Measurements from ENCODE around the gene IMPA2.
A peak's percentile ranks its signal among the peaks of the same experiment; 100 is the strongest.
"Not testable (repeated sequence)": the region's sequence is repeated elsewhere in the genome, so short reads cannot be mapped to it uniquely, and the experiment has no call there.

IMPA2 gene

DNA sequence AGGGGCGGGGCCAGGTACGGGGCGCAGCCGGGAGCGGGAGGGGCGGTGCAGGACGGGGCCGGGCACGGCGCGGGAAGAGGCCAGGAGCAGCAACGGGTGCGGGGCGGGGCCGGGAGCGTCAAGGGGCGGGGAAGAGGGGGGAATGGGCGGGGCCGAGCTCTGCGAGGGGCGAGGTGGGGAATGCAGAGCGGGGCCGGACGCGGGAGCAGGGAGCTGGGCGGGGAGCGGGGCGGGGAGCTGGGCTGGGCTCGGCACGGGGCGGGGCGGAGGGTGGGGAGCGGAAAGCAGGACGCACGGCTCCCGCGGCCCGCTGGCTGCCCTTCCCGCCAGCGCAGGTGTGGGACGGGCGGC, at the start of gene IMPA2:
Gene IMPA2, plus strand, starts transcription at position 316 of the 351 bp plus-strand sequence. CDS start 163 bp downstream, outside the sequence.
- peak; percentile 97 for DNase-seq

DNA sequence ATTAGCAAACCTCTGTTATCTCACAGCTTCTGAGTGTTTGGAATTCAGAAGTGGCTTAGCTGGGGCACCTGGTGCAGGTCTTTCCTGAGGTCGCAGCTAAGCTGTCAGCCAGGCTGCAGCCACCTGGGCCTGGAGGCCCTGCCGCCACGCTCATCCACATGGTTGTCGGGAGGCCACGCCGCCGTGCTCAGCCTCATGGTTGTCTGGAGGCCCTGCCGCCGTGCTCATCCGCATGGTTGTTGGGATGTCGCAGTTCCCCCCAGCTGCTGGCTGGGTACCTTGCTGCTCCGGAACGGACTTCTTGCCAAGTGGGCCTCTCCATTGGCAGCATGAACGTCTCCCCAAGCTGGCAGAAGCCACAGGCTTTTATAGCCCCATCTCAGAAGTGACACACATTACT, 48.9 kb upstream of the IMPA2 start:
- DNase-seq, result no peak

DNA sequence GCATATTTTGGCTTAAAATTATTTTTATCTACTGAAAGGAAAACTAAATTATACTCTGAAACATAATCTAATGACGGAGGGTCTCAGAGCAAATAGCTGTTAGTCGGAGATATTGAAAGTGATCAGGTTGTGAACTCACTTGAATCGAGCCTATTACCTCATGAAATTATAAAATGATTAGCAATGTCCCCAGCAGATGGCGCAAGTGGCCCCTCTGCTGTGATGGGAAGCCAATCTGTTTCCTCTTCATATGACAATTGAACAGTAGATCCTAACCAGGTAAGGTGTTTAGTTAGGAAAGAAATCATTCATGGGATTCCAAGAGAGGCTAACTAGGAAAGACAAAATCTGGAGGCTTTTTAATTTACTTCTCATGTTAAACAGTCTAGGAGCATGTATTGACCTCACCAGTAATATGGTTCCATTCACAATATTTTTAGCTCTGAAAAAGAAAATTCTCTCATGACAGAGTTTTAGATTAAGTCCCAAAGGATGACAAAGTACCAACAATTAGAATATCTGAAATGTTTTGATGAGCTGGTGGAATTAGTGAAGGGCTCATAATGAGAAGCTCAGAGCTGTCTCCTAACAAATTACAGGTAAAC, 43.3 kb upstream of the IMPA2 start:
- peak; percentile 73 for DNase-seq

DNA sequence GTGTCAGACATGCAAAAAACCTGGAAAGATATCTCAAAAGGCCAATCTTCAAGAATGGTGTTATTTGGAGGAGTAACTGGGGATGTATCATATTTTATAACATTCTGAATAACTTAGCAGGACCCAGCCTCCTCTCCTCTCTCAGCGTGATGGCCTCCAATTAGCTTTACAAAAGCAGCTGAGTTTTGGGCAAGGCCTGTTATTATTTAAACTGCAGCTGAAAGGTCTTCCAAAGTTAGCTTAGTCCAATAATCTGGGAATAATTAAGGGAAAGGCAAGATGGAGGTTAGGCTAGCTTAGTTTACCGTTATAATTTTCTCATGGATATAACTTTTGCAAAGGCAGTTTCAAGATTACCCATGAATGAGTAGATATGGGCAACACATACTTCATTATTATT, 40.4 kb upstream of the IMPA2 start:
- no peak for DNase-seq

DNA sequence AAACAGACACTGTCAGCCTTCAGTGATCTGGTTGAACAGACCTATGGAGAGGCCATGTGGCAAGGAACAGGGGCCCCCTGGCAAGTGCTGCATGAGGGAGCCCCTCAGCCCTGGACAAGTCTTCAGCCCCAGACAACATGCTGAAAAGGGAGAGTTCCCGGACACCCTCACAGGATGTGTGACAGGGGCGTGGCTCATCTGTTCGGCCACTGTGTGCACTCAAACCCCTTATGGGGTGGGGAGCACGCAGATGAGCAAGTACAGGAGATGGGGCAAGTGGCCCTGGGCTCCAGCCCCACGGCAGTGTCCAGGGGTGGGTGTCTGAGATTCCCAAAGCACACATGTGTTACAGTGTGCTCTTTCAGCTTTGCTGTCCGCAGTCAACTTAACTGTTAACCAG, 37.8 kb upstream of the IMPA2 start:
- DNase-seq, result no peak

DNA sequence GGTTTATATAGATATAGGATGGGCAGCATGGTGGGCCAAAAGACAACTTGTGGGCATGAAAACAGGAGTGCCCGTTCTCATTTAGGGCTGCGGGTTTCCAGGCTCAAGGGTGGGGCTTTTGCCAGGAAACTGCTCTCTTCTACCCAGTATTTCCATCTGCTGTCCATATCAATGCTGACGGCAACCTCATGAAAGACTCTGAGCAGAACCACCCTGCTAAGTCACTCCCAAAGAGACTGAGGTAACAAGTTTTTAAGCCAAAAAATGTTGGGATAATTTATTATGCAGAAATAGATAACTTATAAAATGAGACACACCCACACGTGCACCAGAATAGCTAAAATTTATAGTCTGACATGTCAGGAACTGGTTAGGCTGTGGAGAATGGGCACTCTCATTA, 37.1 kb upstream of the IMPA2 start:
- no peak for DNase-seq

DNA sequence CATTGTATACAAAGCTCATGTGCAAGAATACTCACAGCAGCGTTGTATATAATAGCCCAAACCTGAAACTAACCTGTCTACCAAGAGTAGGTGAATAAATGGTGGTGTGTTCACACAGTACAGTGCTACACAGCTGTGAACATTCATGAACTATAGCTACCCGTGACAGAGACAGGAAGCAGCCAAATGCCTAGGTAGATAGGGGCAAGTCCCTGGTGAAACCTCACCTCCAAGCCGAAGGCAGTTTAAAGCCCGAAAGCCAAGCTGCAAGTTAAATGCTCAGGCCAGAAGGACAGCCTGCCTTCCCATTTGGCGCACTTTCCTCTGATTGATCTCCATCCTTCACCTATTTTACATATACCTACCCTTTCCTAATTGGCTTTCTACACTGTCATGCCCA, 36.5 kb upstream of the IMPA2 start:
- DNase-seq, result no peak

DNA sequence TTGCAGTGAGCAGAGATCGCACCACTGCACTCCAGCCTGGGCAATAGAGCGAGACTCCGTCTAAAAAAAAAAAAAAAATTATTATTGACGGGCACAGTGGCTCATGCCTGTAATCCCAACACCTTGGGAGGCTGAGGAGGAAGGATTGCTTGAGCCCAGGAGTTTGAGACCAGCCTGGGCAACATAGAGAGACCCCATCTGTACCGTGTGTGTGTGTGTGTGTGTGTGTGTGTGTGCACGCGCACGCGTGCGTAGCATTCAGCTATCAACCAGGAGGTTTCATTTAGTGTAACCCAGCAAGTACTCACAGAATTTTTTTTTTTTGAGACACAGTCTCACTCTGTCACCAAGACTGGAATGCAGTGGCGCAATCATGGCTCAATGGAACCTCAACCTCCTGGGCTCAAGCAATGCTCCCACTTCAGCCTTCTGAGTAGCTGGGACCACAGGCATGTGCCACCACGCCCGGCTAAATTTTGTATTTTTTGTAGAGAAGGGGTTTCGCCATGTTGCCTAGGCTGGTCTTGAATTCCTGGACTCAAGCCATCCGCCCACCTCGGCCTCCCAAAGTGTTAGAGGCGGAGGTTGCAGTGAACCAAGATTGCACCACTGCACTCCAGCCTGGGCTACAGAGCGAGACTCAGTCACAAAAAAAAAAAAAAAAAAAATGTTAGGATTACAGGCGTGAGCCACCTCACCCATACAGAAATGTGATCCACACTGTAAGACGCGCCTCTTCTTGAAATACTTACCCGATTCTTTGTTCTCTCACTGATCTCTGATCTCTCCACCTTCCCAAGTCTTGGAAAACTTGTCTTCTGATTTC, 35.3 kb upstream of the IMPA2 start:
- DNase-seq, result not testable (repeated sequence)

DNA sequence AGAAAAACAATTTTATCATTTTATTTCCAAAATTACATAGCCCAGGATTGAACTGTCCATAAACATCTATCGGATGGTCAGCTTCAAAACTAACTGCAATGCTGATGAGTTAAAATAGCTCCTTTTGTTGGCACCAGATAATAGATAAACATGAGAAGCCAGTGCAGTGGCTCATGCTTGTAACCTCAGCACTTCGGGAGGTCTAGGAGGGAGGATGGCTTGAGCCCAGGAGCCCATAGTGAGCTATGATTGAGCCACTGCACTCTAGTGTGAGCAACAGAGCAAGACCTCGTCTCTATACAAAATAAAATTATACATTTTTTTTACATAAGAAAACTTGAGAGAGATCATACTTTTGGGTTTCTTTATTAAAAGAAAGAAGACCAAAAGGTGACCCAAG, 34.6 kb upstream of the IMPA2 start:
- DNase-seq, result no peak

DNA sequence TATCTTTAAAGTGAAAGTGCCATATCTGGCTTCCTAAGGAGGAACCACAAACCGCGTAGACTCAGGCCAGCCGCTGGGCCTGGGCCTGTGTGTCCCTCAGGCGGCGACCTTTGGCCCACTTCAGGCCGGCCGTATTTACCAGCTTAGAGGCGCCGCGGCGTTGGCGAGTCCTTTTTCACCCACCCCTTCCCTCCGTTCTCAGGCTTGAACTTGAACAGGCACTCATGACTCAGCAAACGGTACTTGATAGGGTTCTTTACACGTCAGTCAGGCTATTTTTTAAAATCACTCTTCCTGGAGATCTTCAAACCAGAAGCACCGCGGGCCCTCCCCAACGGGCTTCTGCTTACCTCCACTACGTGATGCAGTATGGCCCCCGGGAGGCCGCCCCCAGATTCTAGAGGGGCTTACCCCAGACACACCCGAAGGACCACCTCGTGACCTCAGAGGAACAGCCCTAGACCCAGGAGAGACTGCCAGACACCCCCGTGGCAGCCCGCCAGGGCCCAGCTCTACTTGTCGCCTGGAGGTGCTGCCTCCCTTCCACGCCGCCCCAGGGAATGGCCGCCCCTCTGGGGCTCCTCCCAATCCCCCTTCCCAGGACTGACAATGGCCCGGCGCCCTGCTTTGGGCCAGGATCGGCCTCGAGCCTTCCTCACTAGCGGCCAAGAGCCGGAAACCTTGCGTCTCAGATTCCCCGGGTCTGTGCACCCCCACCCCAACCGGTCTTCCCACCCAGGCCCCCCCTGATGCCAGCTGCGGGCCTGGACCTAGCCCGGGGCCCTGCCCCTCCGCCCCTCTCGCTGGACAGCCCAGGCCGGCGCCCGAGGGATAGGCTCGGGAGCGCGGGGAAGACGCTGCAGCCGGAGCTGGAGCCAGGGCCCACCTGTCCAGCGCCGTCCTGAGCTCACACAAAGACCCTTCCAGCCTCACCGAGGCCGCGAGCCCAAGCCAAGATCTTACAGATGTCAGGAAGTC, 33.8 kb upstream of the IMPA2 start:
- peak; percentile 91 for DNase-seq

DNA sequence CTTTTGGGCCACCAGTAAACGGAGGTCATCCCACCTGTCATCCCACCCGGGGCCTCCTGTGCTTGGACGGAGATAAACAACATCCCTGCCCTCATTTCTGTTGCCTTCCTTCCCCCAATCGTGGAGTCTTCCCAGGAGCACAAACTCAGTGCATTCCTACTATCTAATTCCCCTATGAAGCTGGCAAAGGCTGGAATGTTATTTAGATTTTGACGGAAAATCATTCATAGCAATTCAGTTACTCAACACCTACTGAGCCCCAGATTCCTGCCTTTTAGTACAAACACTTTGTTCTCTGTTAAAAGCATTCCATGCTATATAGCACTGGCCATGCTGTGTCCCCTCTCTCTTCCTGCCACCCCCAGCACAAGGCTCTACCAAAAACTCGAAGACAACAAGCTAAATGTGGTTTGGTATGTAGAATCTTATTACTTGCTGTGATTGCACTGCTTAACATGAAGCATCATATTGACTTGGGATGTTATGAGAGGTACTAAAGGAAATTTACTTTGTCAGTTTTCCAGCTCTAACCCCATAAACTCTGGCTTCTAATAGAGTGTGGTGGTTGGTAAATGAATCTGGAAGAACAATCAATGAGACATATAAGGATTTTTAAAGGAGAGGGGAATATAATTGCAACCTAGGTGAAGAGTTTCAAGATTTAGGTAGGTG, 32.3 kb upstream of the IMPA2 start:
- DNase-seq, result no peak

DNA sequence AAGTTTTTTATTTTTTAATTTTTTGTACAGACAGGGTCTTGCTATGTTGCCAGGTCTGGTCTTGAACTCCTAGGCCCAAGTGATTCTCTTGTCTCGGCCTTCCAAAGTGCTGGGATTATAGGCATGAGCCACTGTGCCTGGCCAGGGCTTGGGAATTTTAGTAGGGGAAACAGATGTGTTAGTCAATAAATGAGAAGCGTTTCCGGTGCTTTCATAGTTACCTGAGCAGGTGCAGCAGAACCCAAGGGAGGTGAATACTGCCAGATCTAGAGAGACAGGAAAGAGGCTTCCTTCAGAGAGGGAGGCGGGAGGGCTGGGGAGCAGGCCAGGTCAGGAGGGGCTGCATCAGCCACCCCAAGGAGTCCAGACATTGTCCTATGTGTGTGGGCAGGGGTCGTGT, 30.5 kb upstream of the IMPA2 start:
- no peak for DNase-seq

DNA sequence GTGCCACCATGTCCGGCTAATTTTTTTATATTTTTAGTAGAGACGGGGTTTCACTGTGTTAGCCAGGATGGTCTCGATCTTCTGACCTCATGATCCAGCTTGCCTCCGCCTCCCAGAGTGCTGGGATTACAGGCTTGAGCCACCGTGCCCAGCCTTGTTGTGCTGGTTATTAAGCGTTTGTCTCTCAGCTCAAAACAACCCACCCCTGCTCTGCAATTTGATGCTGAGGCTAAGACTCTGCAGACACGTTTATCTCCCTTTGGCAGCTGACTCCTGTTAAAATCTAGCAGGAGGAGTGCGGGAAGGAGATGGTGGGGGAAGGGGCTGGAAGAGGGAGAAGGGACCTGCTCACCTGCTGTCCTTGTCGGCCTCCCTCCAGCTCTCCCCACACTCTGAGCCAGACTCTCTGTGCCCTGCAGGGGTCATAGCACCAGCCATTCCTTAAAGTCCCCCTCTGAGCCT, 29.9 kb upstream of the IMPA2 start:
- no peak for DNase-seq

DNA sequence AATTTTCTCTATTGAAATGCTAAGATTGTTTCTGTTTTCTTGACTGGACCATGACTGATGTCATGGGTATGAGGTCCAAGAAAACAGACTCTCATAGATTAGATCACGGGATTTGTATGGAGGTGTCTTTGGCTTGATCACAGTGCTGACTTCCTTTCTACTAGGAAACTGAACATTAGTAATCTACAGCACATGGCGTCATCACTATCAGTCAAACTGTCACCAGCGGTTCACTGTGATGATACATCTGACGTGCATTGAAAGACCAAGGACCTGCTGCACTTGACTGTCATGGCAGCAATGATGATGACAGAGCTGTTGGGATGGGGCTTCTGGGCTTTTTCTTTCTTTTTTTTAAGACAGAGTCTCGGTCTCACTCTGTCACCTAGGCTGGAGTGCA, 28.2 kb upstream of the IMPA2 start:
- DNase-seq, result no peak

DNA sequence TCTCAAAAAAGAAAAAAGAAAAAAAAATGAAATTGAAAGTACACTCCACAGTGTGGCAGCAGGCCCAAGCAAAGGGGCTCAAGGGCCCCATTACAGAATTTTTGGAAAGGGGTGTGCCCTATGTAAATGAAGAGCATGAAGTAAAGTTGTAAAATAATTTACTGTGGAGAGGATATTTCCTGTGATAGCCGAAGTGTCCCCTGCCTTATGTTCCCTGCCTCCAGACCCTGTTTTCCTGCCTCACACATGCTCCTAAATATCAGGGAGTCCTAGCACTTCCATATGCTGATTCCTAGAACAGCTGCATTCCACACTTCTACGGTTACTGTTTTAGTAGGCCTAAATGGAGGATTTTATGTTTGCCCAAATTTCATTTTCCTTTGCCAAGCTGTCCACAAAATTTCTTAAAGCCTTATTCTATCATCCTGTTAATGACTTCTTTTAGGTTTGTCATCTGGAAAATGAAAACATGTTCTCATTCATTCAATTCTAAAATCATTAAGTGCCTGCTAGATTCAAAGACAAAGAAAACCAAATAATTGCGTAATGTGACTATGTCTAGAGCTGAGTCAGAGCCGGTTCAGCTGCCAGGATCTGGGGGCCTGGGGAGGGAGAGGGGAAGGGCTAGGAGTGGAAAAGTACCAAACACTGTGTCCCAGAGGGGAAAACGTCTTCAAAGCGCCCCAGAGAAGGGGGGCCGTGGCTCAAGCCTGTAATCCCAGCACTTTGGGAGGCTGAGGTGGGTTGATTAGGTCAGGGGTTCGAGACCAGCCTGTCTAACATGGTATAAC, 25.9 kb upstream of the IMPA2 start:
- DNase-seq, result peak; percentile 85

DNA sequence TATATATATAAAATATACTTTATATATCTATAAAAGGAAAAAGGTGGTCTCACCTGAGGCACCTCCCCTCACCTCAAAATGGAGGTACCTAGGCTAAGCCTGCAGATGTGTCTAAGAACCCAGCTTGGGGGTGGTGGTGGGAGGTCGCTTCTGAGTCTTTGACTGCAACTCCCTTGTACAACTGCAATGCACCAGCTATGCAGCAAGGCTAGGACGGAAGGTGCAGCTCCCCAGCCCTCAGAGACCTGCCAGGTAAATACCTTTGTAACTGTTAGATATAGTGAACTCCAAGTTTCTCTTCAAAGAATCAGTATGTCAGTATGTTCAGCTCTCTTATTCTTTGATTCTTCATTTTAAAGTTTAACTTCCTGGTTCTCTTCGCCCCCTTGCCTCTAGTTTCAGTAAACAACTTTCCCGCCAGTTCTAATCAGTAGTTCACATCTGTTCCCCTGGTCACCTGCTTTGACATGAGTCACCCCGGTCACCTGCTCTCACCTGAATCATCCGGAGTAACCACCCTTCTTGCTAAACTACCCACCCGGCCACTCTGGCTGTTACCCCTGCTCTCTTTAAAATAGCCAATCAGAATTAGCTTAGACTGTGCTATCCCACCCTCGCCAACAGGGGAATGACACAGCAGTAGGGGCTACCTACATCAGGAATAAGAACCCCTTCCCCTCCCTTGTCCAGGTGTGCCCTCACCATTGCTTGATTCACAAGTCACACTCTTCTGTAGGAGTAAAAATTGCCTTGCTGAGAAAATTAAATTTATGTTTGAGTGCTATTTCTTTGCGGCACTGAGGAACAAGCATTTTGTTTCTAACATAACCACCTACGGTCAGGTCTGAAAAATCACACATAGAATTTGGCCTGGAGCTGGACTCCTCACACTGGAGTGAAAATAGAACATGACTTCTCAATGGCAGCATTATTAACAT, 24.7 kb upstream of the IMPA2 start:
- no peak for DNase-seq

DNA sequence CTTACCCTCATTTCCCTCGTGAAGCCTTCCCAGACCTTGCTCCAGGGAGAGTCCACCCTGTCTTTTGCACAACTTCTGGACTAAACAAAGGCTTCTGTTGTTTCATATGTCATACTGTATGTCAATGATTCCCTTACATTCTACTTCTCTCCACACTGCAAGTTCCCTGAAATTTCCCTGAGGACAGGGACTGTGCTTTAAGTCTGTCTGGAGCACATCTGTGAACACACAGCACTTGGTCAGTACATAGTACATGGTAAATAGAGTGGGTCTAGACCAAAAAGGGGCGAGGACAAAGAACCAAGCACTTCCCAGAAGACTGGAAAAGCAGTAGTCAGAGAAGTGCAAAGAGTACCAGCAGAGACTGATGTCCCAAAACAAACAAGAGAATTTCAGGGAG, 23.7 kb upstream of the IMPA2 start:
- DNase-seq, result no peak

DNA sequence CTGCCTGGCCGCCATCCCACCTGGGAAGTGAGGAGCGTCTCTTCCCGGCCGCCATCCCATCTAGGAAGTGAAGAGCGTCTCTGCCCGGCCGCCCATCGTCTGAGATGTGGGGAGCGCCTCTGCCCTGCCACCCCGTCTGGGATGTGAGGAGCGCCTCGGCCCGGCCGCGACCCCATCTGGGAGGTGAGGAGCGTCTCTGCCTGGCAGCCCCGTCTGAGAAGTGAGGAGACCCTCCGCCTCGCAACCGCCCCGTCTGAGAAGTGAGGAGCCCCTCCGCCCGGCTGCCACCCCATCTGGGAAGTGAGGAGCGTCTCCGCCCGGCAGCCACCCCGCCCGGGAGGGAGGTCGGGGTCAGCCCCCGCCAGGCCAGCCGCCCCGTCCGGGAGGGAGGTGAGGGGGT, 21.7 kb upstream of the IMPA2 start:
- DNase-seq, result not testable (repeated sequence)

DNA sequence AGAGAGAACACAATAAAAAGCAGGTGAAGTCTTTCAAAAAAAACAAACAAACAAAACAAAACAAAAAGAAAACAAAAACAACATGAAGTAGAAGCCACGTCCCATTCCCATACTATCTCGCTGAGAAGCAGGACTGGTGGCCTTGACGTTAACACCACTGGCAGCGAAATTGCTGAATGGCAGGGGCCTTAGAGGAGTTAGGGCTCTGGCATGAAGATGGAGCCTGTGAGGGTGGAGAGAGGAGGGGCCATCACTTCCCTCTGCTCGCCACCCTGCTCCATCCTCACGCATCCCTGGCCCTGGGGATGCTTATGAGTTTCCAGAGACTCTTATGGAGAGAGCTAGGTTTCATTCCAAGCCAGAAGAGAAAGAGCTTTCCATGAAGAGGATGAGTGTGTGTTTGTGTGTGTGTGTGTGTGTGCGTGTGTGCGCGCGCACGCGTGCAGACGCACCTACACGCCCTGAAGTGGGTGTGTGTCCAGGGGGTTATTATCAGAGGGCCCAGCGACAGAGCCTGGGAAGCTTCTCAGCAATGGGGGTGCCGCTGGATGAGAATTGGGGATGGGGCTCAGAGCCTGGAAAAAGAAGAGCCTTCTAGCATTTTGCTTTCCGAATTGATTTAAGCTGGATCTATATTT, 20.4 kb upstream of the IMPA2 start:
- DNase-seq, result no peak

DNA sequence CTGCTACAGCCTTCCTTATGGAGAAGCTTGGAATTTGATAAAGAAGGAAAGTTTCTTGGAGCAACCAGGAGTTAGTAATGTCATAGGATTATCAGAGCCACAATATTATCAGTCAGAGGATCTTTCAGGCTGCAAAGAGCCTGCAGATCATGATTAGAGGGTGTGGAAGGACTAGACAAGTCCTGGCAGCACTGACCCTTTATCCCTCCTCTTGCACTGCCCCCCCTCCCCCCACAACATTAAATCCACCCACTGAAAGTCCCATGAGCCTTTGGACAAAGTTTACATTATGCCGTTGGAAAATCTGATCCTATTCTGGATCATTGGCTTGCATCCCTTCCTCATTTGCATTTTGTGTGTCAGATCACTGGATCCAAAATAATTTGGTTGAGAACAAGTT, 18.7 kb upstream of the IMPA2 start:
- no peak for DNase-seq
